Measurements from ENCODE around the gene PNKP.

The PNKP gene

DNA sequence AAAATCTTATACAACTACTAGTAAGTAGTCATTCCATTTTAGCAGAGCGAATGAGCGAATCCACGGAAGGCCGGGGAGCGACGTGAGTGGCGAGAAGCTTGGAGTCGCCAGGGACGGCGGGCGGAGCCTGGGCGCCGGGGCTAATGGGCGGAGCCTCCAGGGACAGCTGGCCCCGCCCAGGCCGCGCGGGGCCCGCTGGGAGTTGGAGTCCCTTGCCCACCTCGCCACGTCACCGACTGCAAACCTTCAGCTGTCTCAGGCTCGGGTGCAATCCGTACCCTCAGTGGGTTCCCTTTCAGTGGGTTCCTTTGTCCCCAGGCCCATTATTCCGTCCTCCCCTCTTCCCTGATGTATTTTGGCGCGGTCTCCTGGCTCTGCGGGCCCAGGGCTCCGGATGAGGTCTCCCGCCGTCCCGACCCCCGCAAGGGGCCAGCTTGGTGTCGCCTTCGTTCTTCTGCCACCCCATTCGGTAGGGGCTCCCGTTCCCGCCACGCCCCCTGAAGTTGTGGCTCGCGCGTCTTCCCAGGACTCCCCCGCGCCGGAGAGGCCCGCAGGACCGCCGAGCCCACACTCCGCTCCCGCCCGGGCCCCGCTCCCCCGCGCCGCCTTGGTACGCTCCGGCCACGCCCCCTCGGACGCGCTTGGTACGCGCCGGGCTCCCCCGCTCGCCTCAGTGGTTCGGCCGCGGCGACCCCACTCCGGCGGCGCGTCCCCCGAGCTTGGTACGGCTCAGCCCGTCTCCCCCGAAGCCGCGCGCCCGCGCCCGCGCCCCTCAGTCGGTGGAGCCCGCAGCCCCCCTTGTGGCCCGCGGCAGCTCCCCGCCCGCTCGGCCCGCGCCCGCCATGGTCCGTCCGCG, 16.7 kb downstream of the PNKP start, which contains the start of gene PTOV1:
PTOV1 (plus strand) TSS at position 673 of the 856 bp plus-strand sequence.
- ChIA-PET POLR2A (interaction anchor here (0.7 to 5.2 kb wide), 23 partner anchors 9 to 397 kb away, joined by 3 to 69 read pairs (median 4); partner anchors contain the start of genes AKT1S1, ALDH16A1, AP2A1 and ATF5), CTCF (interaction anchor here (0.6 to 0.8 kb wide), 2 partner anchors 46 to 158 kb away, joined by 3 read pairs; no protein-coding TSS in a partner anchor)
- TF ChIP-seq HDGF (IDR thresholded peaks at IDR 0.05; ENCODE audit: borderline replicate concordance) (peak; percentile 47; the same call in 1 of the 2 replicates), FOXM1 (IDR thresholded peaks at IDR 0.05; ENCODE audit: borderline replicate concordance) (peak; percentile 61; the same call in 1 of the 2 replicates), ARNT (IDR thresholded peaks at IDR 0.05) (peak; percentile 48; the same call in 1 of the 2 replicates), ELF4 (IDR thresholded peaks at IDR 0.05) (no peak), ZNF384 (IDR thresholded peaks at IDR 0.05) (no peak)
- DNase-seq (ENCODE audit: extremely low spot score), result peak; percentile 99

DNA sequence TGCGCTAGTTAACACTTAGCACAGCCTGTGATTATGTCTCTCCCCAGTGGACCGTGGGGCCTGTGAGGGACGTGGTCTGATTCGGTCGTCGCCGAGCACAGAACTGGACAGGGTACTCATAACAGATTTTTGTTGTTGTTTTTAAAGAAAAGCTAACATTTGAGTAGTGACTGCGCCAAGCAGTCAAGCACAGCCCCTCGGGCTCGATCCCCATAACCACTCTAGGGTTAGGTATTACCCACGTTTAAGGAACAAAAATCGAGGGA, 17.2 kb downstream of the PNKP start:
- TF ChIP-seq LEF1 (IDR thresholded peaks at IDR 0.05; ENCODE audit: borderline replicate concordance) (no peak), ZNF384 (IDR thresholded peaks at IDR 0.05) (no peak), FOXA1 (IDR thresholded peaks at IDR 0.05) (no peak), FOXM1 (IDR thresholded peaks at IDR 0.05; ENCODE audit: borderline replicate concordance) (no peak), TARDBP (IDR thresholded peaks at IDR 0.05) (no peak), SUZ12 (IDR thresholded peaks at IDR 0.05) (no peak), BHLHE40 (IDR thresholded peaks at IDR 0.05; ENCODE audit: borderline replicate concordance) (no peak), CTBP1 (IDR thresholded peaks at IDR 0.05; ENCODE audit: borderline replicate concordance) (no peak), ARNT (IDR thresholded peaks at IDR 0.05) (no peak), L3MBTL2 (conservative IDR thresholded peaks at IDR 0.05) (no peak)
- TF ChIP-seq, protein P1, sequence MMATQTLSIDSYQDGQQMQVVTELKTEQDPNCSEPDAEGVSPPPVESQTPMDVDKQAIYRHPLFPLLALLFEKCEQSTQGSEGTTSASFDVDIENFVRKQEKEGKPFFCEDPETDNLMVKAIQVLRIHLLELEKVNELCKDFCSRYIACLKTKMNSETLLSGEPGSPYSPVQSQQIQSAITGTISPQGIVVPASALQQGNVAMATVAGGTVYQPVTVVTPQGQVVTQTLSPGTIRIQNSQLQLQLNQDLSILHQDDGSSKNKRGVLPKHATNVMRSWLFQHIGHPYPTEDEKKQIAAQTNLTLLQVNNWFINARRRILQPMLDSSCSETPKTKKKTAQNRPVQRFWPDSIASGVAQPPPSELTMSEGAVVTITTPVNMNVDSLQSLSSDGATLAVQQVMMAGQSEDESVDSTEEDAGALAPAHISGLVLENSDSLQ (IDR thresholded peaks at IDR 0.05), result no peak
- POLR2A ChIA-PET, result interaction anchor here (0.7 to 5.2 kb wide), 22 partner anchors 9 to 397 kb away, joined by 3 to 69 read pairs (median 4); partner anchors contain the start of genes AKT1S1, ALDH16A1, AP2A1 and ATF5
- CTCF ChIA-PET, result interaction anchor here (0.6 to 0.8 kb wide), 2 partner anchors 45 to 159 kb away, joined by 3 read pairs; no protein-coding TSS in a partner anchor
- no peak for DNase-seq (ENCODE audit: extremely low spot score)

DNA sequence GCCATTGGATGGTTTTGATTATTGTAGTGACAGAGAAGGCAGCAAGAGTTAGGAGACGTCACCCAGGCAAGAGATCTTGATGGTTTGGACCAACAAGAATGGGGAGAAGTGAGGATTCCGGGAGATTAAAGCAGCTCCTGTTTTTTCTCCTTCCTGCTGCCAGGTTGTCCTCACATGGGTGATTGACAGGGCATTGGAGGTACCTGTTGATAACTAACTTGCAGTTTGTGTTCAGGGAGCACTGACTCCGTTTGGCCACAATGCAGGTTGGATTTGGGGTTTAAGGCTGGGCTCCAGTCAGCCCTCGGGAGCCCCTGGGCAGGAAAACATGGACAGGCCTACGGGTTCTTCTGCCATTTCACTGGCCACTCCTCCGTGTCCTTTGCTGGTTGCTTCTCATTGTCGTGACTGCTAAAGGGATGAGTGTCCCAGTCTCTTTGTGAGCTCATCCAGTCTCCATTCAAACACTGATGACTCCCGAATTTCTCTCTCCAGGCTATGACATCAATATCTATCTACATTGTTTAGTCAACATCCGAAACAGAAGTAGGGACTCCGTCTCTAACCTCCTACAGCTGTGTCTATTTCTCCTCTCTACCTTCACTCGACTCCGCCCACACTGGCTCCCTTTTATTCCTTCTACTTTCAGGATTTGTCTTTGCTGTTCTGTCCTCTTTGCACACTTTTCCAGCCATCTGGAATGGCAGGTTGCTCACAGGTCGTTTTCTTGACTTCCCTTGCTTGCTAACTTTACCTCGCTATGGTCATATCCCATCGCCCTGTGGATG, 17.7 kb downstream of the PNKP start:
- no peak for DNase-seq (ENCODE audit: extremely low spot score)
- CTCF ChIA-PET, result no interaction called here

DNA sequence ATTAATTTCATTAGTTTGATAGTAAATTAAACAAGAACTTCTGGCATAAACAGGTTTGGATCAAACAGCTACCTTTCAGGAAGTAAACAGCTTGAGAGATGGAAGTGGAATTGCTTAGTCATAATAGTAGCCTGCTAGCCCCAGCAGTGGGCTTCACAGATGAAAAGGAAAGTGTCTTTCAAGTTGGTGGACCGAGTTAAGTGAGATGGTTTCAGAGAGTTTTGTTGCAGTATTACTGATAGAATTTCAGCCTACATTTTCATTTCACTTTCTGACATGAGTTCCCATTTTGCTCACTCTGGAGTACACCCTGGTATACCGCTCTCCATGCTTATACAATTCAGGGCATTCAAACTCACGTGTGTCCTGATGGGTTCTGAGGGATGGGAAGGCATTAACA, 18.4 kb downstream of the PNKP start:
- TF ChIP-seq, protein P1 (IDR thresholded peaks at IDR 0.05), result no peak
- no peak for TF ChIP-seq CTBP1 (IDR thresholded peaks at IDR 0.05; ENCODE audit: borderline replicate concordance)
- no peak for TF ChIP-seq HDGF (IDR thresholded peaks at IDR 0.05; ENCODE audit: borderline replicate concordance)
- no peak for TF ChIP-seq ELF4 (IDR thresholded peaks at IDR 0.05)
- TF ChIP-seq LEF1 (IDR thresholded peaks at IDR 0.05; ENCODE audit: borderline replicate concordance), result no peak
- no peak for TF ChIP-seq BHLHE40 (IDR thresholded peaks at IDR 0.05; ENCODE audit: borderline replicate concordance)
- TF ChIP-seq TARDBP (IDR thresholded peaks at IDR 0.05), result no peak
- TF ChIP-seq L3MBTL2 (conservative IDR thresholded peaks at IDR 0.05), result no peak
- TF ChIP-seq ARNT (IDR thresholded peaks at IDR 0.05), result no peak
- TF ChIP-seq FOXM1 (IDR thresholded peaks at IDR 0.05; ENCODE audit: borderline replicate concordance), result no peak
- no peak for TF ChIP-seq FOXK2 (IDR thresholded peaks at IDR 0.05)
- TF ChIP-seq SUZ12 (IDR thresholded peaks at IDR 0.05), result no peak
- no peak for TF ChIP-seq ZNF384 (IDR thresholded peaks at IDR 0.05)
- no peak for TF ChIP-seq NFRKB (IDR thresholded peaks at IDR 0.05)
- TF ChIP-seq SP1 (IDR thresholded peaks at IDR 0.05), result no peak
- TF ChIP-seq FOXA1 (IDR thresholded peaks at IDR 0.05), result no peak
- ChIA-PET CTCF (no interaction called here), POLR2A (interaction anchor here (0.9 to 2.4 kb wide), 3 partner anchors 16 to 131 kb away, joined by 3 to 14 read pairs (median 3); partner anchors contain the start of gene MED25)
- no peak for DNase-seq (ENCODE audit: extremely low spot score)

More for the DNA sequence above, 17.7 kb downstream of the PNKP start:
- no peak for TF ChIP-seq L3MBTL2 (conservative IDR thresholded peaks at IDR 0.05)
- TF ChIP-seq SUZ12 (IDR thresholded peaks at IDR 0.05), result no peak
- no peak for TF ChIP-seq ELF4 (IDR thresholded peaks at IDR 0.05)
- no peak for TF ChIP-seq HDGF (IDR thresholded peaks at IDR 0.05; ENCODE audit: borderline replicate concordance)
- TF ChIP-seq FOXA1 (IDR thresholded peaks at IDR 0.05), result no peak
- TF ChIP-seq, protein P1 (IDR thresholded peaks at IDR 0.05), result peak; percentile 29; the same call in 1 of the 2 replicates
- no peak for TF ChIP-seq ZNF384 (IDR thresholded peaks at IDR 0.05)
- POLR2A ChIA-PET, result interaction anchor here (0.9 to 5.2 kb wide), 13 partner anchors 14 to 103 kb away, joined by 3 to 69 read pairs (median 6); partner anchors contain the start of genes AKT1S1, AP2A1, ATF5 and FUZ

Measured in HEK293T (cell line).